IMR-90 (cell line): ENCODE results near the gene SSNA1. TPM values are rescaled to one million over a fixed set of nuclear protein-coding genes. Genes with fewer than 3 reads are reported as not detected.

Experiments
- ATAC-seq: fragments of 200-7000 bp; cut with Tn5 transposase; 2 replicates; pipeline ENCODE4 v1.9.1; 2020; ENCODE audit warnings: low read depth, mild to moderate bottlenecking, moderate library complexity
- BruUV-seq: library from RNA; stranded (reverse); fragments of 400-500 nt; replicated peaks from 2 replicates; lab custom pipeline; 2021; lab: Mats Ljungman, UMichigan
- CTCF ChIA-PET: fragments of 300-600 bp; formaldehyde crosslinking; extraction: SDS; loops from one replicate; lab custom pipeline; 2021; ENCODE audit warnings: antibody characterized with exemption; lab: Yijun Ruan, JAX
- POLR2A ChIA-PET: fragments of 300-600 bp; sonication (Branson Sonifier 250); formaldehyde crosslinking; loops from one replicate; lab custom pipeline; 2022; ENCODE audit warnings: antibody characterized with exemption; ENCODE audit not compliant: unreplicated experiment; lab: Charles Lee
- DNase-seq: peaks from one replicate; pipeline ENCODE4 v3.0.0; 2013
- H2AFZ ChIP-seq: replicated peaks from 2 replicates; pipeline ENCODE3; 2013; ENCODE audit warnings: low read length, mild to moderate bottlenecking; ENCODE audit not compliant: poor library complexity
- H2AK5ac ChIP-seq: 2 replicates; pipeline ENCODE4 v1.6.1; 2013; ENCODE audit warnings: low read depth, low read length, inconsistent platforms
- H2AK9ac ChIP-seq: replicated peaks from 2 replicates; pipeline ENCODE3; 2013; ENCODE audit warnings: mild to moderate bottlenecking, low read depth, low read length, moderate library complexity; ENCODE audit not compliant: poor library complexity
- H2BK120ac ChIP-seq: 2 replicates; pipeline ENCODE4 v1.6.1; 2013; ENCODE audit warnings: low read depth, low read length, inconsistent platforms
- H2BK15ac ChIP-seq: 3 replicates; pipeline ENCODE4 v1.6.1; 2013; ENCODE audit warnings: low read depth, low read length, inconsistent platforms
- H2BK20ac ChIP-seq: 2 replicates; pipeline ENCODE4 v1.6.1; 2013; ENCODE audit warnings: low read depth, mild to moderate bottlenecking, inconsistent platforms, low read length, moderate library complexity
- H2BK5ac ChIP-seq: 2 replicates; pipeline ENCODE4 v1.6.1; 2013; ENCODE audit warnings: mild to moderate bottlenecking, low read depth, low read length, inconsistent platforms; ENCODE audit not compliant: poor library complexity, severe bottlenecking
- H3K14ac ChIP-seq: replicated peaks from 2 replicates; pipeline ENCODE4 v1.6.1; 2013; ENCODE audit warnings: low read depth, low read length, inconsistent platforms
- H3K18ac ChIP-seq: 2 replicates; pipeline ENCODE4 v1.6.1; 2013; ENCODE audit warnings: low read depth, low read length, control low read depth
- H3K23ac ChIP-seq: 2 replicates; pipeline ENCODE4 v1.6.1; 2013; ENCODE audit warnings: low read depth, low read length, inconsistent platforms
- H3K27ac ChIP-seq: 2 replicates; pipeline ENCODE4 v1.5.1; 2013; ENCODE audit warnings: mild to moderate bottlenecking, control low read depth, low read length; ENCODE audit not compliant: insufficient read depth
- H3K27me3 ChIP-seq: 2 replicates; pipeline ENCODE4 v1.6.1; 2013; ENCODE audit warnings: low read length; ENCODE audit not compliant: control insufficient read depth, insufficient read depth
- H3K36me3 ChIP-seq: 2 replicates; pipeline ENCODE4 v1.6.1; 2013; ENCODE audit warnings: low read length, mixed read lengths; ENCODE audit not compliant: control insufficient read depth, insufficient read depth
- H3K4ac ChIP-seq: 2 replicates; pipeline ENCODE4 v1.6.1; 2013; ENCODE audit warnings: low read depth, low read length, inconsistent platforms
- H3K4me1 ChIP-seq: 2 replicates; pipeline ENCODE4 v1.6.1; 2013; ENCODE audit warnings: low read length, mixed read lengths; ENCODE audit not compliant: control insufficient read depth, insufficient read depth
- H3K4me2 ChIP-seq: 2 replicates; pipeline ENCODE4 v1.6.1; 2013; ENCODE audit warnings: low read depth, mild to moderate bottlenecking, control low read depth, low read length, moderate library complexity
- H3K4me3 ChIP-seq: 2 replicates; pipeline ENCODE4 v1.5.1; 2013; ENCODE audit warnings: low read depth, mild to moderate bottlenecking, control low read depth, low read length, moderate library complexity; ENCODE audit not compliant: insufficient read depth
- H3K56ac ChIP-seq: 2 replicates; pipeline ENCODE4 v1.6.1; 2013; ENCODE audit warnings: low read length, inconsistent platforms; ENCODE audit not compliant: insufficient read depth; ENCODE audit errors: extremely low read depth
- H3K79me1 ChIP-seq, 2 experiments: 2 replicates each; pipeline ENCODE4 v1.6.1; 2013; ENCODE audit warnings: low read length in 2 of 2, inconsistent platforms in 1 of 2, low read depth in 1 of 2
- H3K9ac ChIP-seq: 2 replicates; pipeline ENCODE4 v1.6.1; 2013; ENCODE audit warnings: low read depth, low read length, control low read depth
- H3K9me1 ChIP-seq: 2 replicates; pipeline ENCODE4 v1.6.1; 2013; ENCODE audit warnings: low read length, inconsistent platforms; ENCODE audit not compliant: insufficient read depth
- H3K9me3 ChIP-seq: 2 replicates; pipeline ENCODE4 v1.6.1; 2013; ENCODE audit warnings: low read length; ENCODE audit not compliant: control insufficient read depth, insufficient read depth
- H4K20me1 ChIP-seq: 2 replicates; pipeline ENCODE4 v1.6.1; 2013; ENCODE audit warnings: low read length, inconsistent platforms; ENCODE audit not compliant: insufficient read depth
- H4K5ac ChIP-seq: 2 replicates; pipeline ENCODE4 v1.6.1; 2013; ENCODE audit warnings: mild to moderate bottlenecking, low read depth, low read length, control low read depth
- H4K8ac ChIP-seq, 2 experiments: 2 replicates each; pipeline ENCODE4 v1.6.1; 2013; ENCODE audit warnings: low read depth in 2 of 2, low read length in 2 of 2, control low read depth in 1 of 2, inconsistent platforms in 1 of 2
- H4K91ac ChIP-seq: 2 replicates; pipeline ENCODE4 v1.6.1; 2013; ENCODE audit warnings: low read depth, low read length, inconsistent platforms; ENCODE audit not compliant: insufficient read depth
- BHLHE40 ChIP-seq: fragments of 150-350 bp; IDR thresholded peaks from 2 replicates; pipeline ENCODE4 v1.6.1; 2016; ENCODE audit warnings: mild to moderate bottlenecking, low read depth, low read length
- CEBPB ChIP-seq: IDR thresholded peaks from 2 replicates; pipeline ENCODE4 v1.6.1; 2012; ENCODE audit warnings: low read depth, low read length, improper control_type of control experiment
- CHD1 ChIP-seq: IDR thresholded peaks from 2 replicates; pipeline ENCODE4 v1.6.1; 2012; ENCODE audit warnings: low read depth, low read length, improper control_type of control experiment
- FOS ChIP-seq: fragments of 150-350 bp; IDR thresholded peaks from 2 replicates; pipeline ENCODE4 v1.6.1; 2016; ENCODE audit warnings: low read depth, low read length
- MAFK ChIP-seq: IDR thresholded peaks from 2 replicates; pipeline ENCODE4 v1.6.1; 2012; ENCODE audit warnings: low read depth, low read length, improper control_type of control experiment
- MAZ ChIP-seq: IDR thresholded peaks from 2 replicates; pipeline ENCODE4 v1.6.1; 2012; ENCODE audit warnings: low read depth, mild to moderate bottlenecking, low read length, improper control_type of control experiment, moderate library complexity, borderline replicate concordance
- MXI1 ChIP-seq: IDR thresholded peaks from 2 replicates; pipeline ENCODE4 v1.6.1; 2012; ENCODE audit warnings: low read depth, mild to moderate bottlenecking, low read length, moderate library complexity, borderline replicate concordance
- NFE2L2 ChIP-seq: fragments of 150-350 bp; IDR thresholded peaks from 2 replicates; pipeline ENCODE4 v1.6.1; 2016; ENCODE audit warnings: low read depth, mild to moderate bottlenecking, low read length
- POLR2A ChIP-seq: IDR thresholded peaks from 2 replicates; pipeline ENCODE4 v1.6.1; 2012; ENCODE audit warnings: mild to moderate bottlenecking, low read depth, low read length
- RAD21 ChIP-seq: IDR thresholded peaks from 2 replicates; pipeline ENCODE4 v1.6.1; 2012; ENCODE audit warnings: low read length, improper control_type of control experiment
- RCOR1 ChIP-seq: IDR thresholded peaks from 2 replicates; pipeline ENCODE4 v1.6.1; 2012; ENCODE audit warnings: mild to moderate bottlenecking, low read length, improper control_type of control experiment; ENCODE audit not compliant: insufficient replicate concordance
- RFX5 ChIP-seq: IDR thresholded peaks from 2 replicates; pipeline ENCODE4 v1.8.0; 2012; ENCODE audit warnings: low read depth, mild to moderate bottlenecking, low read length, moderate library complexity
- SMC3 ChIP-seq: fragments of 150-350 bp; IDR thresholded peaks from 2 replicates; pipeline ENCODE4 v1.6.1; 2016; ENCODE audit warnings: low read depth, mild to moderate bottlenecking, antibody characterized with exemption, low read length, moderate library complexity
- WGBS, 2 experiments: methylation state at CpG; one replicate each; pipeline versions ENCODE4 v1.1.5 to v1.1.7; 2013; ENCODE audit warnings: missing lambda C conversion rate in 2 of 2; ENCODE audit not compliant: insufficient read length in 1 of 2; ENCODE audit errors: extremely low coverage in 2 of 2; 5-methylcytosine and 5-hydroxymethylcytosine counted together
- dilution Hi-C: fragments of 300-500 bp; cut with HindIII; formaldehyde crosslinking; loops from one replicate; pipeline ENCODE4 v1.14.3; 2018; ENCODE audit warnings: low sequenced_read_pairs; ENCODE audit not compliant: unreplicated experiment
- in situ Hi-C: fragments of 300-500 bp; cut with MboI; formaldehyde crosslinking; loops from 3 replicates; pipeline ENCODE4 v1.14.3; 2019; ENCODE audit warnings: low sequenced_read_pairs, inconsistent platforms, mixed read lengths
- intact Hi-C: fragments of 100-400 bp; cut with micrococcal nuclease; formaldehyde crosslinking; loops from 2 replicates; pipeline ENCODE4 v1.10.0; 2022
- polyA plus RNA-seq, 3 experiments: library from polyadenylated mRNA; depleted of rRNA; stranded (reverse); fragments of >200 nt; gene quantifications; 2 replicates each; pipeline ENCODE4 v1.2.3, GENCODE V29; 2012; ENCODE audit warnings: low replicate concordance in 1 of 3
- total RNA-seq: library from RNA; depleted of rRNA; stranded (reverse); fragments of >200 nt; gene quantifications from 2 replicates; pipeline ENCODE4 v1.2.3, GENCODE V29; 2012
- TF ChIP-seq, protein P1 (sequence below): fragments of 150-350 bp; IDR thresholded peaks from 2 replicates; pipeline ENCODE4 v1.6.1; 2016; ENCODE audit warnings: low read depth, mild to moderate bottlenecking, low read length, moderate library complexity, borderline replicate concordance
- TF ChIP-seq, protein P2 (sequence below): fragments of 150-350 bp; IDR thresholded peaks from 2 replicates; pipeline ENCODE4 v1.6.1; 2017; ENCODE audit warnings: mild to moderate bottlenecking, antibody characterized with exemption, low read length, low read depth
- TF ChIP-seq, protein P3 (sequence below): conservative IDR thresholded peaks from 2 replicates; pipeline ENCODE4 v1.5.1; 2012; ENCODE audit warnings: mild to moderate bottlenecking, low read depth, low read length, improper control_type of control experiment

SSNA1 gene
- total and polyA plus RNA-seq, 2 of the 4 experiments (the other 2 are of a cell fraction) = 55.7 to 86.7 TPM

DNA sequence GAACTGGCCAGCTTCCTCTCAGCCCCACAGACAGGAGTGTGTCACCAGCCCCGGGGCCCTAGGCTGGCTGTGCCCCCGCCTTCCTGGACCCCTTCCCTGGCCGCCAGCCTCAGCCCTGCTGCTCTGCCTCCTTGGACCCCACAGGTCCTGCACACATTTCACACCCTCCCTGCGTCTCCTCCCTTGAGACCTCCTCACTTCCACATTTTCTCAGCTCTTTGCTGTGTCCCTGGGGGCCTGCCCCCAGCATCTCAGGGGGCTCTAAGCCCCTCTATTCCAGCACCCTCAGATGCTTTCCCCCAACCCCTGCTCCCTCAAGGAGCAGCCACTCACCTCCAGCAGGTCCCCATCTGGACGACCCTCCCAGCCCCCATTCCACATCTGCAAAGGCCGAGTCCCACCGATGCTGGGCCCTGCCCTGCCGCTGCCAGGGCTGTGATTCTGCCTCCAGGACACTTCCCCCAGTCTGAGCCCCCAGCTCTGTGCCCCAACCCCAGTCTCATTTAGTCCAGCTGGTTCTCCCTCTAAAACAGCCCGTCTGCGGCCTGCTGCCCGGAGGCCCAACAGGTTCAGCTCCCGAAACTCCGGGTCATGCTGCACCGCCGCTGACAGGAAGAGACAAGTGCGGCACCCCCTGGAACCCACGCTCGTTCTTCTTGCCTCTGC lies 46.4 kb downstream of the SSNA1 start:
- H4K8ac ChIP-seq = no peak overlapping the region
- no peak for TF ChIP-seq CHD1
- no peak for TF ChIP-seq MAFK
- TF ChIP-seq, protein P1, sequence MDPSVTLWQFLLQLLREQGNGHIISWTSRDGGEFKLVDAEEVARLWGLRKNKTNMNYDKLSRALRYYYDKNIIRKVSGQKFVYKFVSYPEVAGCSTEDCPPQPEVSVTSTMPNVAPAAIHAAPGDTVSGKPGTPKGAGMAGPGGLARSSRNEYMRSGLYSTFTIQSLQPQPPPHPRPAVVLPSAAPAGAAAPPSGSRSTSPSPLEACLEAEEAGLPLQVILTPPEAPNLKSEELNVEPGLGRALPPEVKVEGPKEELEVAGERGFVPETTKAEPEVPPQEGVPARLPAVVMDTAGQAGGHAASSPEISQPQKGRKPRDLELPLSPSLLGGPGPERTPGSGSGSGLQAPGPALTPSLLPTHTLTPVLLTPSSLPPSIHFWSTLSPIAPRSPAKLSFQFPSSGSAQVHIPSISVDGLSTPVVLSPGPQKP = no peak
- no peak for TF ChIP-seq FOS
- no peak for TF ChIP-seq SMC3
- no peak for TF ChIP-seq RCOR1
- TF ChIP-seq BHLHE40 = no peak
- no peak for TF ChIP-seq MAZ
- no peak for TF ChIP-seq MXI1
- TF ChIP-seq, protein P2, sequence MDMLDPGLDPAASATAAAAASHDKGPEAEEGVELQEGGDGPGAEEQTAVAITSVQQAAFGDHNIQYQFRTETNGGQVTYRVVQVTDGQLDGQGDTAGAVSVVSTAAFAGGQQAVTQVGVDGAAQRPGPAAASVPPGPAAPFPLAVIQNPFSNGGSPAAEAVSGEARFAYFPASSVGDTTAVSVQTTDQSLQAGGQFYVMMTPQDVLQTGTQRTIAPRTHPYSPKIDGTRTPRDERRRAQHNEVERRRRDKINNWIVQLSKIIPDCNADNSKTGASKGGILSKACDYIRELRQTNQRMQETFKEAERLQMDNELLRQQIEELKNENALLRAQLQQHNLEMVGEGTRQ = no peak
- TF ChIP-seq POLR2A = no peak
- TF ChIP-seq, protein P3, sequence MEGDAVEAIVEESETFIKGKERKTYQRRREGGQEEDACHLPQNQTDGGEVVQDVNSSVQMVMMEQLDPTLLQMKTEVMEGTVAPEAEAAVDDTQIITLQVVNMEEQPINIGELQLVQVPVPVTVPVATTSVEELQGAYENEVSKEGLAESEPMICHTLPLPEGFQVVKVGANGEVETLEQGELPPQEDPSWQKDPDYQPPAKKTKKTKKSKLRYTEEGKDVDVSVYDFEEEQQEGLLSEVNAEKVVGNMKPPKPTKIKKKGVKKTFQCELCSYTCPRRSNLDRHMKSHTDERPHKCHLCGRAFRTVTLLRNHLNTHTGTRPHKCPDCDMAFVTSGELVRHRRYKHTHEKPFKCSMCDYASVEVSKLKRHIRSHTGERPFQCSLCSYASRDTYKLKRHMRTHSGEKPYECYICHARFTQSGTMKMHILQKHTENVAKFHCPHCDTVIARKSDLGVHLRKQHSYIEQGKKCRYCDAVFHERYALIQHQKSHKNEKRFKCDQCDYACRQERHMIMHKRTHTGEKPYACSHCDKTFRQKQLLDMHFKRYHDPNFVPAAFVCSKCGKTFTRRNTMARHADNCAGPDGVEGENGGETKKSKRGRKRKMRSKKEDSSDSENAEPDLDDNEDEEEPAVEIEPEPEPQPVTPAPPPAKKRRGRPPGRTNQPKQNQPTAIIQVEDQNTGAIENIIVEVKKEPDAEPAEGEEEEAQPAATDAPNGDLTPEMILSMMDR = no peak
- no peak for TF ChIP-seq NFE2L2
- no peak for TF ChIP-seq RAD21
- TF ChIP-seq CEBPB = no peak
- TF ChIP-seq RFX5 = no peak
- no peaks in the 10 kb centered on the region for H3K36me3 ChIP-seq
- CTCF ChIA-PET = no interaction called here
- dilution Hi-C loops = no loop called here
- 0 out of 2 replicates have a peak, but pooled peaks cover 1% of the 10 kb centered on the region for H3K27me3 ChIP-seq
- H4K5ac ChIP-seq = no peak overlapping the region
- H2BK5ac ChIP-seq = no peak overlapping the region
- WGBS, 2 experiments = 84% methylated on average over 12 of the region's 18 CpGs; no CpG with 5 or more reads in 1 of the 2 experiments
- peaks cover 8 to 27% of the 10 kb centered on the region in 2 experiments; a peak in 3 of 4 replicates for H3K79me1 ChIP-seq
- H3K4ac ChIP-seq = no peak overlapping the region
- no peaks in the 10 kb centered on the region for H3K9me3 ChIP-seq
- no peak overlapping the region for H2AK5ac ChIP-seq
- H3K23ac ChIP-seq = no peak overlapping the region
- no peak overlapping the region for H3K4me3 ChIP-seq
- H3K27ac ChIP-seq = no peak overlapping the region
- H3K9ac ChIP-seq = no peak overlapping the region
- H2AFZ ChIP-seq = peak overlapping the region; percentile 56
- intact Hi-C loops = no loop called here
- no peak overlapping the region for H3K4me2 ChIP-seq
- H3K9me1 ChIP-seq = no peaks in the 10 kb centered on the region
- H3K4me1 ChIP-seq = peaks cover 5% of the 10 kb centered on the region; the same call in 1 of the 2 replicates
- no peak overlapping the region for H2BK15ac ChIP-seq
- POLR2A ChIA-PET = no interaction called here
- peak overlapping the region; percentile 50 for H2AK9ac ChIP-seq
- in situ Hi-C loops = no loop called here
- no peak overlapping the region for H4K91ac ChIP-seq
- H2BK120ac ChIP-seq = no peak overlapping the region
- no TSS peak for BruUV-seq
- no peak for DNase-seq
- H3K14ac ChIP-seq = no peak overlapping the region
- no peak overlapping the region for H2BK20ac ChIP-seq
- H3K56ac ChIP-seq = no peak overlapping the region
- no peak overlapping the region for H3K18ac ChIP-seq
- ATAC-seq = no peak
- peaks cover 6% of the 10 kb centered on the region; the same call in 1 of the 2 replicates for H4K20me1 ChIP-seq
